NCI-H187 (cell line): Measurements from ENCODE around the gene SPATA3.
A peak's percentile ranks its signal among the peaks of the same experiment; 100 is the strongest.
"Not testable (repeated sequence)": the region's sequence is repeated elsewhere in the genome, so short reads cannot be mapped to it uniquely, and the experiment has no call there.

Source experiments
- DNase-seq, 2 experiments: peaks; one replicate each; lab custom pipeline; 2025; lab: John Stamatoyannopoulos, UW

The SPATA3 gene

GRCh38 chr2:230998882-230999281 is 3.0 kb downstream of the SPATA3 start:
- no peak for DNase-seq

- DNase-seq, result no peak
Observed at GRCh38 chr2:230999477-230999876, 3.6 kb downstream of the SPATA3 start.

- no peak for DNase-seq
Observed at GRCh38 chr2:231000211-231000904, 4.4 kb downstream of the SPATA3 start.

GRCh38 chr2:231001036-231001435 is 5.1 kb downstream of the SPATA3 start:
- no peak for DNase-seq

GRCh38 chr2:231001921-231002320 is 6.0 kb downstream of the SPATA3 start:
- no peak for DNase-seq

- no peak for DNase-seq
Observed at GRCh38 chr2:231002641-231003040, 6.7 kb downstream of the SPATA3 start.

- DNase-seq, result no peak
Observed at GRCh38 chr2:231003186-231003585, 7.3 kb downstream of the SPATA3 start.

GRCh38 chr2:231004930-231005329 is 9.0 kb downstream of the SPATA3 start:
- DNase-seq, result not testable (repeated sequence)

GRCh38 chr2:231007286-231008098 is 11.6 kb downstream of the SPATA3 start:
- no peak for DNase-seq

GRCh38 chr2:231008131-231008530 is 12.2 kb downstream of the SPATA3 start:
- no peak for DNase-seq

GRCh38 chr2:231009236-231009919 is 13.5 kb downstream of the SPATA3 start:
- peak in 1 of 2 experiments; percentile 6 for DNase-seq

- DNase-seq, result no peak
Observed at GRCh38 chr2:231010201-231010730, 14.3 kb downstream of the SPATA3 start.

- DNase-seq, result no peak
Observed at GRCh38 chr2:231011526-231011925, 15.6 kb downstream of the SPATA3 start.

GRCh38 chr2:231012463-231012862 is 16.5 kb downstream of the SPATA3 start:
- no peak for DNase-seq

- no peak for DNase-seq
Observed at GRCh38 chr2:231013820-231014219, 17.9 kb downstream of the SPATA3 start.

GRCh38 chr2:231015478-231015877 is 19.6 kb downstream of the SPATA3 start:
- DNase-seq, result no peak

- no peak for DNase-seq
Observed at GRCh38 chr2:231015926-231016325, 20.0 kb downstream of the SPATA3 start.

GRCh38 chr2:231016566-231017230 is 20.8 kb downstream of the SPATA3 start:
- no peak for DNase-seq

GRCh38 chr2:231017231-231017598 is 21.3 kb downstream of the SPATA3 start:
- DNase-seq, result no peak

GRCh38 chr2:231018184-231018583 is 22.3 kb downstream of the SPATA3 start:
- DNase-seq, result no peak

- DNase-seq, result not testable (repeated sequence)
Observed at GRCh38 chr2:231025059-231025458, 29.1 kb downstream of the SPATA3 start.

- no peak for DNase-seq
Observed at GRCh38 chr2:231028889-231029288, 33.0 kb downstream of the SPATA3 start.
